ENCODE results near the gene KMT2E.

KMT2E gene

GRCh38 chr7:105007298-105007697 lies 6.7 kb upstream of the KMT2E start:
- DNase-seq, result no peak

- no peak for DNase-seq
Measured at GRCh38 chr7:105009667-105010503, 4.1 kb upstream of the KMT2E start.

- DNase-seq, result no peak
Measured at GRCh38 chr7:105010504-105011130, 3.4 kb upstream of the KMT2E start.

- no peak for DNase-seq
Measured at GRCh38 chr7:105011141-105011830, 2.7 kb upstream of the KMT2E start.

DNA sequence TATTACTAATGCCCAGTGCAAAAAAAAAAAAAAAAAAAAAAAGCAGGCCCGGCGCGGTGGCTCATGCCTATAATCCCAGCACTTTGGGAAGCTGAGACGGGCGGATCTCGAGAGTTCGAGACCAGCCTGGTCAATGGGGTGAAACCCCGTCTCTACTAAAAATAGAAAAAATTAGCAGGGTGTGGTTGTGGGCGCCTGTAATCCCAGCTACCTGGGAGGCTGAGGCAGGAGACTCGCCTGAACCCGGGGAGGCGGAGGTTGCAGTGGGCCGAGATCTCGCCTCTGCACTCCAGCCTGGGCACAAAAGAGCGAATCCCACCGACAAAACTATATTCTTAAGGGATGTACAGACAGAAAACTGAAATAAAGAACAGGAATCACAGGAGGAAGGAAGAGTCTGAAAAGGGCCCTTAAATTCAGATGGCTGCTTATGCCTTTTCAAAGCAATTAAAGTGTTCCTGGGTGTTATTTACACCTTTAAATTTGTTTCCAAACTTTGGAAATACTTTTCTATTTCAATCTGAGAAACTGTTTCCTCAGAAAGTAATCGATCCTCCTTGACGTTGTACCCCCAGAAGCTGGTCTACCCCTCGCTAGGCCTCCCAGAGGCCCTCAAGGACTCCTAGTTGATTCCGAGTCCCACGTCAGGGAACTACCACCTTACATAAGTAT lies 2.0 kb upstream of the KMT2E start:
- no peak for DNase-seq

GRCh38 chr7:105012503-105013220 lies 1.3 kb upstream of the KMT2E start:
- DNase-seq, result peak; percentile 98

DNA sequence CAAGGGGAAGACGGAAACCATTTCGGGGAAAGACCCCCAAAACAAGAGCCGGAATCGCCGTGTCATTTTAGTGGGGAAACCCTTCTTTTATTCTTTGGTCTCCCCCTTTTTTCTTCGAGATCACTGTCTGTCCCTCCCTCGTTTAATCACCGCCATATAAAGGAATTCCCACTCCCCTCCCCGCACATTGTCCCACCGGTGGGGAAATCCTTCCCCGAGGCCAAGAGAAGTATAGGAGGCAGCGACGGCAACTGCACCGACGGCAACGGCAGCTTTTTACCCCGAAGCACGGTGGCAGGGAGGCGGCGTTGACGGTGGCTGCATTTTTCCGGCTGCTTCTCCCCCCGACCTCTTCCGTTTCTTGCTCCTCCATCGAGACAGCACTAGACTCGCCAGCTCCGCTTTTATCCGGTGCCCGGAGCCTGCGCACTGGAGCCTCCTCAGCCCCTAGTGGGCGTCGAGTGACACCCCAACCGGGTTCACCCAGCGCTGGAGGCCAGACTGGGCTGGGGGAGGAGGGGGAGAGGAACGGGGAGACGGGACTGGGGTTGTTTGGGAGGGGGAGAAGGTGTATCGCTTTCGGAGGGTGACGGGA lies 687 bp upstream of the KMT2E start:
- peak; percentile 94 for DNase-seq

DNA sequence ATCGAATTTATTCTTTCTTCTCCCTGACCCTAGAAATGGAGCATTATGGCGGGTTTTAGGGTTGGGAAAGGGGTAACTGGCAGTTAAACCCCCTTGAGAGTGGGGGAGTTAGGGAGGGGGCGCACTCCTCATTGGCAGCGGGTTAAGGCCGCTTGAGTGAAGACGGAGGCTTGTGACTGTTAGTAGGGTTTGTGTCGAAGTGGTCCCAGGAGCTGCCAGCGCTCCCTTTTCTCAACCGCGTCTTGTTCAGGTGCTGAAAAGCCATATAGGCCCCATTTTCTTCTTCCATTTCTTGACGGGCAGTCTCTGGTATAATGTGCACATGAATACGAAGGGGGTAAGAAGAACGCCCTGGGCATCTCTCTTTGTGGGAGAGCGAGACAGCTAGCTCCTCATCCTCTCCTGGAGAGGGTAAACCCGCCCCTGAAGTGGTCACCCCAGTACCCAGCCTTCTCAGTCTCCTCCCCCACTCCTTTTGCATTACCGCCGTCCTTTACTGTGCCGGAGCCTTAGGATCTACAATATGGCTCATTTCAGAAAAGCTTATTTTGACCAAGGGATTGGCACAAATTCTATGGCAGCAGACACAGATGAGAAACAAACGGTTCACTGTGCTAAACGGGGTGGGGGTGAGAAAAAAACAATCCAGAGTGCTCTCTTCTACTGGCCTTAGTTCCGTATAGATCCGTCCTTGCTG lies 836 bp downstream of the KMT2E start:
- DNase-seq, result peak; percentile 52

DNA sequence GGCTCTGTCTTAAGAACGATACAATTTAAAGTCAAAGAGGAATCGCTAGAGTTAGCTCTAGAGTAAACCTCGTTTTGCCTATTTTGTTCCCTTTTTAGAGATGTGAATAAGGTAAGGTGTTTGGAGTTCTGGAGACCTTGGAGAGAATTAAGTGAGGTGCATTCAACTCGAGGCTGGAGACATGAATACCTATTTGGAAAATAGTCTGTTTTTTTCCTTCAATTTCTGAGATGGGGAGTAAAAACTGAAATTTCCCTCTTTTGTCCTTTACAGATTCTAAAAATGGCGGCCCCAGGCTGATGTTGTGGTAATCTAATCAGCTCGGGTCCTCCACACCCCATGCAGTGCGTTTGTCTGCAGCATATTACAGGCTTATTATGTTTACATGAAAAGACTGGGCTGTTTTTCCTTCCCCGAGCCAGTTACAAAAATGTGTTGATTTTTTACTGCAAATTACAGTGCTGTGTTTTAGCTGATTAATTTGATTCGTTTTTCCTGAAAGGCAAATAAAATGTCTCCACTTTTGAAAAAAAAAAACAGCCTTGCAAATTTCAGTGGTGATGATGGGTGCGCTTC lies 1.5 kb downstream of the KMT2E start:
- DNase-seq, result peak; percentile 36

- no peak for DNase-seq
Measured at GRCh38 chr7:105016068-105016708, 2.2 kb downstream of the KMT2E start.

DNA sequence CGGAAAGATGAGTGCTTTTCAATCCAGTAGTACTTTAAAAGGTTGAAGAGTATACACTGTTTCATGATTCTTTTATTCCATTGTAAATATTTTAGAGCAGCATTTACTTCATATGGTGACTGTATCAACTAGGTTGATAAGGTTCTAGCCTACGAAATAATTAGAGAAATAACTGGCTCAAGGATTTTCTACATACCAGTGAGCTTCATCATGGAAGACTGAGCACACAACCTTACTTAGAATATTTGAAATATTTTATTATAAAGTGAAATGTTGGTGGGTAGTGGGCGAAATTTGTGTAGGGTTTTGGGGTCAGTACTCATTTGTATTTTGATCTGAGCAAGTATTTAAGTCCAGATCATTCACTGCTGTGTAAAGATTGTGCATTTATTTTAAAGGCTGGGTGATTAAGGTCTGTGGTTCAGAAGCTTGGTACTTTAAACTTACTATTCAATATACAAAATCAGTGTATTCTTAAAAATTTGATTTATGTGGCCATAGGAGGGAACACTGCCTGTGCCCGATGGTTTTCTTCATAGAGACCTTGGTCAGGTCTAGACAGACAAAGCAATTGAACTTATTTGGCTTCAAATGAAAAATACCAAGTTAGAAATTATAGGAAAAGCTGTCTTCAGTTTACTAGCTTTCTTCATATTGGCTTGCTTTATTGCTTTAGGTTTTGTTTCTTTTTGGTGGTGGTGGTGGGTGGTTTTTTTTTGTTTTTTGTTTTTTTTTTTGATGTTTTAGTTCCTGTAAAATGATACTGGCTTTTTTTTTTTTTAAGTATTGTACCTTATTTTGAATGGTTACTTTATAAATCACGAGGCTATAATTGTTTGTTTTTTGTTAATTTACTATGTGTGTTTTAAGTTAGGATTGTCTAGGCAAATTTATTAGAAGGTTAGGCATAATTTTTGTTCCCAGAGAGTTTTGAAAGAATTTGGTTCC lies 3.0 kb downstream of the KMT2E start:
- peak; percentile 69 for DNase-seq

- DNase-seq, result no peak
Measured at GRCh38 chr7:105017657-105018365, 3.8 kb downstream of the KMT2E start.

GRCh38 chr7:105019269-105019668 lies 5.3 kb downstream of the KMT2E start:
- no peak for DNase-seq

DNA sequence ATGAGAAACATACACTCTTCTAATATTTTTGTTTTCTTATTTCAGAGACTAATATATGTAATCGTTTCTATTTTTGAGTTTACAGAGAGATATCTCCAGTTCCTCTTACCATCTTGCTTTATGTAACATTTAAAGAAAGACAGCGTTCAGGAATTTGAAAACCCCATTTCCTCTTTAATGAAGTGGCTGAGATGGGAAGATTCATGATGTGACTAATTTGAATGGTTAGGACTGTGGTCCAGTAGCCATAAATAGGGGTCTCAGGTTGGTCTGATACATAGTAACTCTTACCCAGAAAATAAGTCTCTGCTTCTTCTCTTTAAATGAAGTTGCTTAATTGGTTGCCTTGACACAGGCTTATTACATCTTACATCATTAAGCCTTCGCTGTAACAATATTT lies 6.9 kb downstream of the KMT2E start:
- DNase-seq, result no peak

- no peak for DNase-seq
Measured at GRCh38 chr7:105021352-105021751, 7.3 kb downstream of the KMT2E start.

DNA sequence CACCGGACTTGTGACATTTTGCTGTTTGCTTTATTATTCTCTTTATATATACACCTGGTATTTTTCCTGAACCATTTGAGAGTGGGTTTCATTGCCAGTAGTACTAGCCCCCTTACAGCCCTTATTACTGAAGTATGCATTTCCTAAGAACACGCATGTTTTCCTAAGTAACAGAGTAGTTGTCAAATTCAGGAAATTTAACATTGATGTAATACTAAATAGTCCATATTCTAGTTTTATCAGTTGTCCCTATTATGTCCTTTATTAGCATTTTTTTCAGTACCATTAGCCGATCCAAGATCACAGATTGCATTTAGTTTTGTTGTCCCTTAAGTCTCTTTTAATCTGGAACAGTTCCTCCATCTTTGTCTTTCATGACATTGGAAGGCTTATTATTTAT lies 8.0 kb downstream of the KMT2E start:
- DNase-seq, result no peak

DNA sequence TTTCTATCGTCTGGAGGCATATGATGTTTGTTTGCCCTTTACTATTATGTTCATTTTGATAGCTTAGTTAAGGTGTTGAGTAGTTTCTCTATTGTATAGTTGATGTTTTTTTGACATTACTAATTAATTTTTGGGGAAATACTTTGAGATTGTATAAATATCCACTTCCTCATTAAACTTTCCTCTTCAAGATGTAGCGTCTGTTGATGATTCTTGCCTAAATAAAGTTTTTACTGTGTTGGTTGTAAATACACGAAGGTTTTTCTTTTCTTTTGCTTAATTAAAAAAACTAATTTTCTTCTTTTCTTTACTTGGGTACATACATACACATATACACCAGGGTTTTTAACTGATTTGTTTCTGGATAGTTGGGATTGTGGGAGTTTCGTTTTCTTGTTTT lies 8.5 kb downstream of the KMT2E start:
- no peak for DNase-seq

GRCh38 chr7:105024734-105025133 lies 10.7 kb downstream of the KMT2E start:
- peak; percentile 77 for DNase-seq

DNA sequence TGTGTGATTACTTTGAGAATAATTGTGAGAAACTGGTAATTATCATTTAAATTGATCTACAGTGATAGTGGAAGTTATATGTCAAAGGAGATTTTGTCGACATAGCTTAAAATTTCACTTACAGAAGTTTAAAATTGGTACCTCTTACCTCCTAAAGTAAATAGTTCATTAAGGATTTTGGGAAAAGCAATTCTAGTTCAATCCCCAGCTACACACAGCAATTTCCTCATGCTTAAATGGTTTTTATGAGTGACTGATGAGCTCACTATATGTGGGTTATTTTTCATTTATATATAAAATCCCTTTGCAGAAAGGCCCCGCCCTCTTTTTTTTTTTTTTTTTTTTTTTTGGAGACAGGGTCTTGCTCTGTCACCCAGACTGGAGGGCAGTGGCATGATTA lies 12.7 kb downstream of the KMT2E start:
- no peak for DNase-seq

All from fibroblast of skin of back (primary cell).